Stimulated activated CD4-positive, alpha-beta T cell treated with anti-CD3 and anti-CD28 coated beads, TNF-alpha, amount 100 ng/mL, for 1 hour (primary cell): ENCODE results near the gene OCRL.
"Not testable (repeated sequence)": the region's sequence is repeated elsewhere in the genome, so short reads cannot be mapped to it uniquely, and the experiment has no call there.

ENCODE experiments used
- DNase-seq, 3 donors: peaks; one replicate each; pipeline ENCODE4 v3.0.0-alpha.2; 2020; ENCODE audit warnings: low read depth in 3 of 3, low spot score in 1 of 3

The OCRL gene

GRCh38 chrX:129534816-129535578, 5.1 kb upstream of the OCRL start:
- DNase-seq, result no peak

- DNase-seq, result no peak
Measured at GRCh38 chrX:129540722-129541184, 694 bp downstream of the OCRL start.

DNA sequence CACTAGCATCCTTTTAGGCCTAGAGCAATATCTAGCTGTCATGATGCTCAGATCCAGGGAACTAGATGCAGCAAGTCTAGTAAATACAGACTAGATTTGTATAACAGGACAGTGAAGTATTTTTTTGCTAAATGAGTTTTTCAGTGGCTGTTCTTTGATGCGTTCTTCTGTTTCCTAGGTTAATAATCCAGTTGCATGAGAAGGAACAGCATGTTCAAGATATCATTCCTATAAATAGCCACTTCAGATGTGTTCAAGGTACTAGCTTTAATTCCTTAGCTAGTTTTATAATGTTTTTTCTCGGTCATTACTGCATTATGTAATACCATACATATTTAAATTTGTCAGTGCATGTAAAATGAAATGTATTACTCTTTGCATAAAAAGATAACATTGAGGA, 4.7 kb downstream of the OCRL start:
- no peak for DNase-seq

GRCh38 chrX:129545408-129545807, 5.3 kb downstream of the OCRL start:
- DNase-seq, result no peak

DNA sequence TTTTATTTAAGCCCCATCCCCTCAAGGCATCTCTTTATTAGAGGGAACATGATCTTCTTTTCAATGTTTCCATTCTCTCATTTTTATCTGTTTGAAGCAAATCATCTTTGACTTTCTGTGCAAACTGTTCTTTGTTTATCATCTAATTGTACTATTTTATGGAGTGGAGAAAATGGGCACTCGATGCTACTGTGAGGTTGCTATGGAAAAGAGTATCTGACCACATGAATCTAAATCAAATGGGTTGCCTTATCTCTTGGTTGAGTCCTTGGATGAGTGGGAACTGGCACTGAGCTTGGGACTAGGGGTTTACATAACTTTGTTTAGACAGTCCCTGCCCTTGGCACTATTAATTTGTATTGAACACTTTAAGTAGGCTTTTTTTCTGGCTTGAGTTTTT, 9.1 kb downstream of the OCRL start:
- DNase-seq, result no peak

DNA sequence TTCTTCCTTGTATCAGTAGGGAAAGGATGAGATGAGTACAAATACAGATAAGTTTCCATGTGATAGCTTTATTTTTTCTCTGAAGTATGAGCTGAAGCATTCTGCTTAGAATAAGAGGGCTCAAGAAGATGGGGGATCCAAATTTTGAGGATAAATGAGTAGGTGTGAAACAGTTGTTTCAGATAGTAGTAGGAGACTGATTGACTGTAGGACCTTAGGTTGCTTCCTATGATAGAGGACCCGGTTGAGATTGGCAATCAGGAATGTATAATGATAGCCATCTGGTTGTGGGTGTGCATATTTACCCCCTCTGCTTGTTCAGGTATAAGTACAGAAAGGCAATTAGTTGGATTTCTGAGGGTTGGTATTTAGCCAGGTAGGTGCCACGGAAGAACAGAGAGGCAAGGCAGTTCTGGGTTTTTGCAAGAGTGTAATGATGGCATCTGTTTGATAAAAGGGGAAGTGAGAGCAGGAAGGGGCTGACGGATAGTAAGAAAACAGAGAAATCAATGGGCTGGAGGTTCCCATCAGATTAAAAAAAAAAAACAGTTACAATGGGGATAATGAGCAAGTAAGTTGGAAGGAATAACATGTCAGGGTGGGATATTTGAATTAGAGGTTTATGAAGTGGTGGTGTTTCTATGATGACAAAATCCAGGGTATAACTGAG, 13.7 kb downstream of the OCRL start:
- no peak for DNase-seq

DNA sequence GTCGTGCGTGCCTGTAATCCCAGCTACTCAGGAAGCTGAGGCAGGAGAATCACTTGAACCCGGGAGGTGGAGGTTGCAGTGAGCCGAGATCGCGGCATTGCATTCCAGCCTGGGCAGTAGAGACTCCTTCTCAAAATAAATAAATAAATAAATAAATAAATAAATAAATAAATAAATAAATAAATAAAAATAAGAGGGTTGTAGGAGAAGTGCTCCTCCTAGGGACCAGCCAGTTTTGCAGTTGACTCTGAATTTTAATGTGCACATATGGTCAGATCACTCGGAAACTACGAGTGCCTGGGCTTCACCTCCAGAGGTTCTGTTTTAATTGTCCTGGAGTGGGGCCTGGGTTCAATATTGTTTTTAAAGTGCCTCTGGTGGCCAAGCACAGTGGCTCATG, 14.8 kb downstream of the OCRL start:
- DNase-seq, result not testable (repeated sequence)

- DNase-seq, result no peak
Measured at GRCh38 chrX:129556806-129557315, 16.8 kb downstream of the OCRL start.

- DNase-seq, result no peak
Measured at GRCh38 chrX:129557844-129558480, 17.9 kb downstream of the OCRL start.

- no peak for DNase-seq
Measured at GRCh38 chrX:129559783-129560182, 19.7 kb downstream of the OCRL start.

- DNase-seq, result no peak
Measured at GRCh38 chrX:129561453-129561852, 21.4 kb downstream of the OCRL start.

DNA sequence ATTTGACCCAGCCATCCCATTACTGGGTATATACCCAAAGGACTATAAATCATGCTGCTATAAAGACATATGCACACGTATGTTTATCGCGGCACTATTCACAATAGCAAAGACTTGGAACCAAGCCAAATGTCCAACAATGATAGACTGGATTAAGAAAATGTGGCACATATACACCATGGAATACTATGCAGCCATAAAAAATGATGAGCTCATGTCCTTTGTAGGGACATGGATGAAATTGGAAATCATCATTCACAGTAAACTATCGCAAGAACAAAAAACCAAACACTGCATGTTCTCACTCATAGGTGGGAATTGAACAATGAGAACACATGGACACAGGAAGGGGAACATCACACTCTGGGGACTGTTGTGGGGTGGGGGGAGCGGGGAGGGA, 24.3 kb downstream of the OCRL start:
- DNase-seq, result not testable (repeated sequence)

DNA sequence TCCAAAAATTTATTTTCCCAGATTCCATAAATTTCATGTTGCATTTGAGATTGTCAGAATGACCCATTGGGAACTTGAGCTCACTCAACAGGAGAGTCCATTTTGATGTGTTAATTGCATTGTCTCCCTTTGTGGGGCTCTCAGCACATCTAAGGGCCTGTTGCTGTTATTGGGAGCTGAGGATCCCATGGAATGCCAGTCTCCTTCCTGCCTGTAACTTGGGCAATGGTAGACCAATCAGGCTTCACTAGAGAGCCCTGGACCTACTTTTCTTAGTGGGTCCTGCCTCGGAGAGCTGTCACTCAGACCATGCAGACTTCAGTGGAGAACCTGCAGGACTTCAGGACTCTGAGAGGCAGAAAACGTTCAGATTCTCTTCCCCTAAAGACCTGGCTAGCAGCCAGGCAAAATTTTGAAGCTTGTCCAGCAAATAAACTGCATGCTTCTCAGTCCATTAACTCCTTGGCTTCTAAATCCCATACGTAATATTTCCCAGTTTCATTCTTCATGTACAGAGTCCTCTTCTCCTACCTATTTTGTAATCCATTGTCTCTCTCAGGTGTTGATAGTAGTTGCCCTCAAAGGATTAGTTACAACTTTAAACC, 25.1 kb downstream of the OCRL start:
- no peak for DNase-seq

GRCh38 chrX:129566073-129566472, 26.0 kb downstream of the OCRL start:
- no peak for DNase-seq

DNA sequence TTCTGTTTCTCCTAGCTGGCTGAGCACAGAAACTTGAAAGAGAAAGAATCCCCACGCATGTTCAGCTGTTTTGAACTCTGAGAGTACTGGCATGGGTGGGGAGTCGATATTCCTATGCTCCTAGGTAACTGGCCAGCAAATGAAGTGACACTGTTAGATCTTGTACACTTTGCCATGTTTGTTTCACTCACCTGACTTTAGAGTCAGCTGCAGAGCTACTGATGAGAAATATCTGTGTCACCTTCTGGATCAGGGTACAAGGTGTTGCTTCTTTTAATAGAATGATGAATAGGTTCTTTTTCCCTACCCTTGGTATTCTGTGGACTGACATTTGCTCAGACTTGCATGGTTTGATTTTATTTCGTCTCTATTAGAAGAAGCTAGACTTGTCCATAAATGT, 28.3 kb downstream of the OCRL start:
- no peak for DNase-seq

GRCh38 chrX:129572422-129572821, 32.4 kb downstream of the OCRL start:
- no peak for DNase-seq

DNA sequence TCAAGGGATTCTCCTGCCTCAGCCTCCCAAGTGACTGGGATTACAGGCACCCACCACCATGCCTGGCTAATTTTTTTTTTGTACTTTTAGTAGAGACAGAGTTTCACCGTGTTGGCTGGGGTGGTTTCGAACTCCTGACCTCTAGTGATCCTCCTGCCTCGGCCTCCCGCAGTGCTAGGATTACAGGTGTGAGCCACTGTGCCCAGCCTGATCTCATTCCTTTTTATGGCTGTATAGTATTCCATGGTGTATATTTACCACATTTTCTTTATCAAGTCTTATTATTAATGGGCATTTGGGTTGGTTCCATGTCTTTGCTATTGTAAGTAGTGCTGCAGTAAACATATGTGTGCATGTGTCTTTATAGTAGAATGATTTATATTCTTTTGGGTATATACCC, 33.6 kb downstream of the OCRL start:
- not testable (repeated sequence) for DNase-seq

- DNase-seq, result no peak
Measured at GRCh38 chrX:129574214-129574613, 34.2 kb downstream of the OCRL start.

- no peak for DNase-seq
Measured at GRCh38 chrX:129576539-129576938, 36.5 kb downstream of the OCRL start.

- DNase-seq, result no peak
Measured at GRCh38 chrX:129577473-129577872, 37.4 kb downstream of the OCRL start.

- no peak for DNase-seq
Measured at GRCh38 chrX:129577877-129578276, 37.8 kb downstream of the OCRL start.

GRCh38 chrX:129581904-129582303, 41.8 kb downstream of the OCRL start:
- no peak for DNase-seq
